Ovary (tissue), 3 donors: ENCODE data around the gene WASF1.

Experiments used
- EP300 ChIP-seq: sonication (generic); formaldehyde crosslinking; IDR thresholded peaks from one replicate; pipeline ENCODE4 v1.6.1; 2017; ENCODE audit warnings: antibody characterized with exemption
- POLR2A ChIP-seq: fragments of 450-650 bp; IDR thresholded peaks from one replicate; pipeline ENCODE4 v1.6.1; 2017; ENCODE audit warnings: antibody characterized with exemption, mild to moderate bottlenecking, moderate library complexity
- TF ChIP-seq, protein P1 (sequence below), 3 donors: fragments of 450-650 bp in 2 of 3; fragments of 200-600 bp in 1 of 3; IDR thresholded peaks; one replicate each; pipeline versions ENCODE4 v1.5.1 to v1.8.0; 2016 to 2022; ENCODE audit warnings: antibody characterized with exemption in 3 of 3, mild to moderate bottlenecking in 1 of 3
- donor health status: DM: no; HTN: no; CAD: no.

GRCh38 chr6:110098511-110099116 lies 80.9 kb downstream of the WASF1 start:
- TF ChIP-seq, protein P1, sequence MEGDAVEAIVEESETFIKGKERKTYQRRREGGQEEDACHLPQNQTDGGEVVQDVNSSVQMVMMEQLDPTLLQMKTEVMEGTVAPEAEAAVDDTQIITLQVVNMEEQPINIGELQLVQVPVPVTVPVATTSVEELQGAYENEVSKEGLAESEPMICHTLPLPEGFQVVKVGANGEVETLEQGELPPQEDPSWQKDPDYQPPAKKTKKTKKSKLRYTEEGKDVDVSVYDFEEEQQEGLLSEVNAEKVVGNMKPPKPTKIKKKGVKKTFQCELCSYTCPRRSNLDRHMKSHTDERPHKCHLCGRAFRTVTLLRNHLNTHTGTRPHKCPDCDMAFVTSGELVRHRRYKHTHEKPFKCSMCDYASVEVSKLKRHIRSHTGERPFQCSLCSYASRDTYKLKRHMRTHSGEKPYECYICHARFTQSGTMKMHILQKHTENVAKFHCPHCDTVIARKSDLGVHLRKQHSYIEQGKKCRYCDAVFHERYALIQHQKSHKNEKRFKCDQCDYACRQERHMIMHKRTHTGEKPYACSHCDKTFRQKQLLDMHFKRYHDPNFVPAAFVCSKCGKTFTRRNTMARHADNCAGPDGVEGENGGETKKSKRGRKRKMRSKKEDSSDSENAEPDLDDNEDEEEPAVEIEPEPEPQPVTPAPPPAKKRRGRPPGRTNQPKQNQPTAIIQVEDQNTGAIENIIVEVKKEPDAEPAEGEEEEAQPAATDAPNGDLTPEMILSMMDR (IDR thresholded peaks at IDR 0.05) = no peak
- no peak for TF ChIP-seq POLR2A
- no peak for TF ChIP-seq EP300
